Measurements from ENCODE around the gene PATJ. TPM values are rescaled to one million over a fixed set of nuclear protein-coding genes. Genes with fewer than 3 reads are reported as not detected.

Gene PATJ
- total and polyA plus RNA-seq, 2 experiments from 2014 or later: 10.8 to 18.7 TPM

- no peak for DNase-seq (ENCODE audit: low read depth in 1 of 2, low spot score in 1 of 2)
- H3K4me3 ChIP-seq: no peak overlapping the region
- no peak overlapping the region for H3K27ac ChIP-seq
- H3K27me3 ChIP-seq: no peaks in the 10 kb centered on the region
- H3K4me1 ChIP-seq (ENCODE audit: low read depth): no peaks in the 10 kb centered on the region
- H3K36me3 ChIP-seq: no peaks in the 10 kb centered on the region
- no peak for TF ChIP-seq CTCF (IDR thresholded peaks at IDR 0.05; ENCODE audit: low read depth, low read length)
- no peaks in the 10 kb centered on the region for H3K9me3 ChIP-seq (ENCODE audit: low read depth)
Observed at GRCh38 chr1:62221171-62221570, 478.9 kb downstream of the PATJ start.

- Histone ChIP-seq H3K27ac (no peak overlapping the region), H3K4me1 (ENCODE audit: low read depth) (no peaks in the 10 kb centered on the region), H3K36me3 (no peaks in the 10 kb centered on the region), H3K4me3 (no peak overlapping the region), H3K9me3 (ENCODE audit: low read depth) (no peaks in the 10 kb centered on the region), H3K27me3 (no peaks in the 10 kb centered on the region)
- no peak for DNase-seq (ENCODE audit: low read depth in 1 of 2, low spot score in 1 of 2)
- TF ChIP-seq CTCF (IDR thresholded peaks at IDR 0.05; ENCODE audit: low read depth, low read length): no peak
Observed at GRCh38 chr1:62222321-62222720, 480.0 kb downstream of the PATJ start.

GRCh38 chr1:62224182-62224581, 481.9 kb downstream of the PATJ start:
- H3K27me3 ChIP-seq: no peaks in the 10 kb centered on the region
- no peak overlapping the region for H3K4me3 ChIP-seq
- no peaks in the 10 kb centered on the region for H3K9me3 ChIP-seq (ENCODE audit: low read depth)
- no peak overlapping the region for H3K27ac ChIP-seq
- DNase-seq (ENCODE audit: low read depth in 1 of 2, low spot score in 1 of 2): no peak
- H3K36me3 ChIP-seq: no peaks in the 10 kb centered on the region
- H3K4me1 ChIP-seq (ENCODE audit: low read depth): no peaks in the 10 kb centered on the region
- no peak for TF ChIP-seq CTCF (IDR thresholded peaks at IDR 0.05; ENCODE audit: low read depth, low read length)

GRCh38 chr1:62227496-62227895, 485.2 kb downstream of the PATJ start:
- no peak for DNase-seq (ENCODE audit: low read depth in 1 of 2, low spot score in 1 of 2)
- no peak overlapping the region for H3K27ac ChIP-seq
- H3K4me3 ChIP-seq: no peak overlapping the region
- TF ChIP-seq CTCF (IDR thresholded peaks at IDR 0.05; ENCODE audit: low read depth, low read length): no peak
- H3K4me1 ChIP-seq (ENCODE audit: low read depth): peaks cover 5% of the 10 kb centered on the region
- H3K9me3 ChIP-seq (ENCODE audit: low read depth): no peaks in the 10 kb centered on the region
- no peaks in the 10 kb centered on the region for H3K36me3 ChIP-seq
- no peaks in the 10 kb centered on the region for H3K27me3 ChIP-seq

Other genes with a start within 250 kb of the PATJ start
- gene TM2D1, start 17.3 kb upstream of the PATJ start, total RNA-seq: 46.4 and 59.5 TPM in 2 replicates
- gene TM2D1, start 17.3 kb upstream of the PATJ start, polyA plus RNA-seq: 97.8 and 114 TPM in 2 replicates